Measurements from ENCODE around the gene EFHC1.
A peak's percentile ranks its signal among the peaks of the same experiment; 100 is the strongest.
"Not testable (repeated sequence)": the region's sequence is repeated elsewhere in the genome, so short reads cannot be mapped to it uniquely, and the experiment has no call there.

The EFHC1 gene, protein sequence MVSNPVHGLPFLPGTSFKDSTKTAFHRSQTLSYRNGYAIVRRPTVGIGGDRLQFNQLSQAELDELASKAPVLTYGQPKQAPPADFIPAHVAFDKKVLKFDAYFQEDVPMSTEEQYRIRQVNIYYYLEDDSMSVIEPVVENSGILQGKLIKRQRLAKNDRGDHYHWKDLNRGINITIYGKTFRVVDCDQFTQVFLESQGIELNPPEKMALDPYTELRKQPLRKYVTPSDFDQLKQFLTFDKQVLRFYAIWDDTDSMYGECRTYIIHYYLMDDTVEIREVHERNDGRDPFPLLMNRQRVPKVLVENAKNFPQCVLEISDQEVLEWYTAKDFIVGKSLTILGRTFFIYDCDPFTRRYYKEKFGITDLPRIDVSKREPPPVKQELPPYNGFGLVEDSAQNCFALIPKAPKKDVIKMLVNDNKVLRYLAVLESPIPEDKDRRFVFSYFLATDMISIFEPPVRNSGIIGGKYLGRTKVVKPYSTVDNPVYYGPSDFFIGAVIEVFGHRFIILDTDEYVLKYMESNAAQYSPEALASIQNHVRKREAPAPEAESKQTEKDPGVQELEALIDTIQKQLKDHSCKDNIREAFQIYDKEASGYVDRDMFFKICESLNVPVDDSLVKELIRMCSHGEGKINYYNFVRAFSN

GRCh38 chr6:52419809-52420667 is at the start of gene EFHC1:
EFHC1 (plus strand) TSS chr6:52420342; CDS start chr6:52420411, 69 bp downstream.
- Histone ChIP-seq H3K9ac (ENCODE audit: low read depth, low read length) (peak within 1 kb of the TSS; percentile 81), H3K4me1 (ENCODE audit: insufficient read depth, low read length) (peaks cover 31% of the 10 kb centered on the region), H3K9me3 (ENCODE audit: control insufficient read depth, insufficient read depth, low read length) (no peaks in the 10 kb centered on the region), H3K36me3 (ENCODE audit: insufficient read depth, low read length) (no peaks in the 10 kb centered on the region)

DNA sequence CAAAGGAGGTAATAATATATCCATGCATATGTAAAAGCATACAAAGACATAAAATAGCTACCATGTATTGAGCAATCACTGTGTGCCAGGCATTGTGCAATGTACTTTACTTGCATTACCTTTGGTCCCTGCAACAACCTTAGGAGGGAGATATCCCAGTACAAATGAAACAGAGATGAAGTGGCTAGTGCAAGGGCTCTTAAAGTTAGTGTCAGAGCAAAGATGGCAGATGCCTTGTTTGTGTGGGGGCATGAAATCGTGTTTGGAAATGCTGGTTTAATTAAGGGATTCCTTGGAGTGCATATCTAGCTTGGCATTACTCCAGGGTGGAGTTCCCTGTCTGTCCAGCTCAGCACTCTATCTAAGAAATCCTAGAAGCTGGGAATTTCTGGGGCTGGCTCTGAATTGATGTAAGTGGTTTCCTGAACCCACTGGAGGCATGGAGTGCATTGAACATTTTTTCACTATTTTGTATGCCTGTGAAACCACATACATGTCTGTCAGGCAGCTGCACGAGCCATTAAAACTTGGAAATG is 48.4 kb upstream of the EFHC1 start:
- Histone ChIP-seq H3K36me3 (ENCODE audit: insufficient read depth, low read length) (no peaks in the 10 kb centered on the region), H3K4me1 (ENCODE audit: insufficient read depth, low read length) (no peaks in the 10 kb centered on the region), H3K9me3 (ENCODE audit: control insufficient read depth, insufficient read depth, low read length) (no peaks in the 10 kb centered on the region; the same call in 1 of the 2 replicates), H3K9ac (ENCODE audit: low read depth, low read length) (no peak overlapping the region)

DNA sequence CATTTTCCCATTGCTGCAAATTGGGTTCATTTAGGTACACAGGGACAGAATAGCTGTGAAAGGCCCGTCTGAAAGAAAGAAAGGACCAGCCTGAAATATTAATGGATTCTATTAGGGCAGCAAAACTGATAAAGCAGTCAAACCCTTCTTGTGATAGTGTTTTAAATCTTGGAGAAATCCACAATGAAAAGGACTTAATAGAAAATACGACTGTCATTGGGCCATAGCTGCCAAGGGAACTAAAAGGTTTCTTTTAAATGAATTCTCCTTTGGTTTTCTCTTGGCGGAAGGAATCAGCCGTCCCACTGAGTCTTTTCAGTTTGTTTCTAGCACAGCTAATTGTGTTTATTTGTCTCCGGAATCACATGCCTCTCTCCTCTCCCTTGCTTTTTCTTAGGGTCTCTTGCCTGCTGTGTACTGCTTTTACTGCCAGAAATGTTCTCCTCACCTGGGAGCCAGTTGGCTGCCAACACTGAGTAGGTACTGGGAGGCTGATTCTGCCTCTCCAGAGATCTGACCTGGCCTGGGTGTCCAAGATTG is 46.9 kb upstream of the EFHC1 start:
- no peaks in the 10 kb centered on the region for H3K36me3 ChIP-seq (ENCODE audit: insufficient read depth, low read length)
- H3K4me1 ChIP-seq (ENCODE audit: insufficient read depth, low read length) = no peaks in the 10 kb centered on the region
- no peak overlapping the region for H3K9ac ChIP-seq (ENCODE audit: low read depth, low read length)
- no peaks in the 10 kb centered on the region; the same call in 1 of the 2 replicates for H3K9me3 ChIP-seq (ENCODE audit: control insufficient read depth, insufficient read depth, low read length)

- Histone ChIP-seq H3K4me1 (ENCODE audit: insufficient read depth, low read length) (no peaks in the 10 kb centered on the region), H3K9me3 (ENCODE audit: control insufficient read depth, insufficient read depth, low read length) (no peaks in the 10 kb centered on the region; the same call in 1 of the 2 replicates), H3K9ac (ENCODE audit: low read depth, low read length) (no peak overlapping the region), H3K36me3 (ENCODE audit: insufficient read depth, low read length) (no peaks in the 10 kb centered on the region)
Measured at GRCh38 chr6:52374247-52374646, 45.9 kb upstream of the EFHC1 start.

- Histone ChIP-seq H3K36me3 (ENCODE audit: insufficient read depth, low read length) (no peaks in the 10 kb centered on the region), H3K9me3 (ENCODE audit: control insufficient read depth, insufficient read depth, low read length) (no peaks in the 10 kb centered on the region; the same call in 1 of the 2 replicates), H3K4me1 (ENCODE audit: insufficient read depth, low read length) (no peaks in the 10 kb centered on the region), H3K9ac (ENCODE audit: low read depth, low read length) (no peak overlapping the region)
Measured at GRCh38 chr6:52375780-52376556, 44.2 kb upstream of the EFHC1 start.

GRCh38 chr6:52376763-52377162 is 43.4 kb upstream of the EFHC1 start:
- Histone ChIP-seq H3K36me3 (ENCODE audit: insufficient read depth, low read length) (no peaks in the 10 kb centered on the region), H3K9ac (ENCODE audit: low read depth, low read length) (no peak overlapping the region), H3K4me1 (ENCODE audit: insufficient read depth, low read length) (no peaks in the 10 kb centered on the region), H3K9me3 (ENCODE audit: control insufficient read depth, insufficient read depth, low read length) (no peaks in the 10 kb centered on the region; the same call in 1 of the 2 replicates)

GRCh38 chr6:52377538-52378221 is 42.5 kb upstream of the EFHC1 start:
- Histone ChIP-seq H3K9ac (ENCODE audit: low read depth, low read length) (no peak overlapping the region), H3K9me3 (ENCODE audit: control insufficient read depth, insufficient read depth, low read length) (no peaks in the 10 kb centered on the region; the same call in 1 of the 2 replicates), H3K36me3 (ENCODE audit: insufficient read depth, low read length) (no peaks in the 10 kb centered on the region), H3K4me1 (ENCODE audit: insufficient read depth, low read length) (no peaks in the 10 kb centered on the region)

GRCh38 chr6:52381249-52381648 is 38.9 kb upstream of the EFHC1 start:
- H3K9ac ChIP-seq (ENCODE audit: low read depth, low read length) = no peak overlapping the region
- H3K4me1 ChIP-seq (ENCODE audit: insufficient read depth, low read length) = no peaks in the 10 kb centered on the region
- H3K36me3 ChIP-seq (ENCODE audit: insufficient read depth, low read length) = no peaks in the 10 kb centered on the region
- no peaks in the 10 kb centered on the region for H3K9me3 ChIP-seq (ENCODE audit: control insufficient read depth, insufficient read depth, low read length)

DNA sequence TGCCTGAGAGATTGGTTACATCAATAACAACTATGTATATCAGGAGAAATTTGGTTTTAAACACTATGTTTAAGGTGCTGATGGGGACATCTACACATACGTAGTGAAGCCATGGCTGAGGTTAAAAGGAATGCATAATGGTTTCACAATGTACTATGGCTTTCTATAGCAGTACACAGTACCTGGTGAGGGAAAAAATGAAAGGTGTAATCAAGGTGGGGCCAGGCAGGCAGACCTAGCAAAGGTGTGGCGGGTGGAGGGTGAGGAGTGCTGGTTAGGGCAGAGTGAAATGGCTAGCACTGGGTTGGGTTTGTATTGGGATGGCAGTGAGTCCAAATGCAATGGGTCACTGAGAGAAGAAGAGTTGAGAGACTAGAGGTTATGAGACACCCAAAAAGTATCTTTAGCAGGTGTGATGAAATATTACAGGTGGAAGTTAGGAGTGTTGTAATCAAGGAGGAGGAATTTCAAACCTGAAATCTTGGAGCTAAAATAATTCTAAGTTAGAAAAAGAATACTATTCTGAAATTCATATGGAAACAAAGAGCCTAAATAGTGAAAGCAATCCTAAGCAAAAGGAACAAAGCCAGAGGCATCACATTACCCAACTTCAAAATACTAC is 35.9 kb upstream of the EFHC1 start:
- Histone ChIP-seq H3K9me3 (ENCODE audit: control insufficient read depth, insufficient read depth, low read length) (no peaks in the 10 kb centered on the region; the same call in 1 of the 2 replicates), H3K4me1 (ENCODE audit: insufficient read depth, low read length) (no peaks in the 10 kb centered on the region), H3K9ac (ENCODE audit: low read depth, low read length) (no peak overlapping the region), H3K36me3 (ENCODE audit: insufficient read depth, low read length) (no peaks in the 10 kb centered on the region)

DNA sequence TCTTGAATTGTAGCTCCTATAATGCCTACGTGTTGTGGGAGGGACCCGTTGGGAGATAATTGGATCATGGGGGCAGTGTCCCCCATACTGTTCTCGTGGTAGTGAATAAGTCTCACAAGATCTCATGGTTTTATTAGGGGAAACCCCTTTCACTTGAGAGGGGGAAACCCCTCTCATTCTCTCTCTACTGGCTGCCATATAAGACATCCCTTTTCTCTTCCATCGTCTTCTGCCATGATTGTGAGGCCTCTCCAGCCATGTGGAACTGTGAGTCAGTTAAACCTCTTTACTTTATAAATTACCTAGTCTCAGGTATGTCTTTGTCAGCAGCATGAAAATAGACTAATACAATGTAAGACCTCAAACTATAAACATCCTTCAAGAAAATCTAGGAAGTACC is 35.1 kb upstream of the EFHC1 start:
- Histone ChIP-seq H3K36me3 (ENCODE audit: insufficient read depth, low read length) (no peaks in the 10 kb centered on the region), H3K9ac (ENCODE audit: low read depth, low read length) (no peak overlapping the region), H3K9me3 (ENCODE audit: control insufficient read depth, insufficient read depth, low read length) (no peaks in the 10 kb centered on the region; the same call in 1 of the 2 replicates), H3K4me1 (ENCODE audit: insufficient read depth, low read length) (peaks cover 4% of the 10 kb centered on the region; the same call in 1 of the 2 replicates)

- not testable (repeated sequence) for H3K4me1 ChIP-seq (ENCODE audit: insufficient read depth, low read length); H3K9me3 ChIP-seq (ENCODE audit: control insufficient read depth, insufficient read depth, low read length); H3K36me3 ChIP-seq (ENCODE audit: insufficient read depth, low read length); H3K9ac ChIP-seq (ENCODE audit: low read depth, low read length)
Measured at GRCh38 chr6:52388119-52388518, 32.0 kb upstream of the EFHC1 start.

DNA sequence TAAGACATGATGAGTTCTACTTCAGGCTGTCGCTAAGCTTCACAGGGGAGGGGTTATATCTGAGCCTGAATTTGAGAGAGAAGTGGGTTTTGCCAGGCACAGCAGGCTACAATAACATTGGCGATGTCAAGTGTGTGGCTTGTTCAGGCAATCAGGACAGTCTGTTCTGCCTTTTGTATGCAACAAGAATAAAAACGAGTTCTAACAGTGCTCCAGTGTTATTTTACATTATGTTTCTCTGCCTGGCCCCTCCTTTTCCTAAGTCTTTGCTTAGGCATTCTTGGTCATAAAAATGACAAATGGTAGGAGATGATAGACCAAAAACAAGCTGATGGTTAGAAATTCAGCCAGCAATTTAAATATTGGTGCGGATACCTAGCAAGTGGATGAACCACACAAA is 31.4 kb upstream of the EFHC1 start:
- peaks cover 9% of the 10 kb centered on the region; the same call in 1 of the 2 replicates for H3K4me1 ChIP-seq (ENCODE audit: insufficient read depth, low read length)
- H3K9ac ChIP-seq (ENCODE audit: low read depth, low read length) = no peak overlapping the region
- no peaks in the 10 kb centered on the region for H3K36me3 ChIP-seq (ENCODE audit: insufficient read depth, low read length)
- H3K9me3 ChIP-seq (ENCODE audit: control insufficient read depth, insufficient read depth, low read length) = no peaks in the 10 kb centered on the region; the same call in 1 of the 2 replicates

All from ES-I3 (cell line).